ENCODE measurements around the gene CEACAM4.

GRCh38 chr19:41612483-41612882, 14.4 kb downstream of the CEACAM4 start:
- no peak for TF ChIP-seq POLR2A (IDR thresholded peaks at IDR 0.05; ENCODE audit: low read depth, low read length)
- no peak for TF ChIP-seq POLR2AphosphoS5 (IDR thresholded peaks at IDR 0.05; ENCODE audit: low read depth, low read length)
- TF ChIP-seq TAF1 (IDR thresholded peaks at IDR 0.05; ENCODE audit: borderline replicate concordance, low read depth, low read length), result no peak

All from GM12892 (cell line).